OCI-LY1 (cell line): ENCODE results near the gene ZP1.

Source experiments
- EZH2 ChIP-seq: fragments of 200-600 bp; sonication (generic), shearing (Covaris generic); IDR thresholded peaks from 2 replicates; pipeline ENCODE4 v1.8.0; 2017; ENCODE audit warnings: borderline replicate concordance, mixed run types, mild to moderate bottlenecking, antibody characterized with exemption, low read length, moderate library complexity, mixed read lengths
- TF ChIP-seq, protein P1 (sequence below): fragments of 200-600 bp; sonication (generic), shearing (Covaris generic); IDR thresholded peaks from 2 replicates; pipeline ENCODE4 v1.5.1; 2017; ENCODE audit warnings: mild to moderate bottlenecking, antibody characterized with exemption, low read length, moderate library complexity, mixed read lengths

GRCh38 chr11:60905047-60905446 is 37.7 kb downstream of the ZP1 start:
- TF ChIP-seq, protein P1, sequence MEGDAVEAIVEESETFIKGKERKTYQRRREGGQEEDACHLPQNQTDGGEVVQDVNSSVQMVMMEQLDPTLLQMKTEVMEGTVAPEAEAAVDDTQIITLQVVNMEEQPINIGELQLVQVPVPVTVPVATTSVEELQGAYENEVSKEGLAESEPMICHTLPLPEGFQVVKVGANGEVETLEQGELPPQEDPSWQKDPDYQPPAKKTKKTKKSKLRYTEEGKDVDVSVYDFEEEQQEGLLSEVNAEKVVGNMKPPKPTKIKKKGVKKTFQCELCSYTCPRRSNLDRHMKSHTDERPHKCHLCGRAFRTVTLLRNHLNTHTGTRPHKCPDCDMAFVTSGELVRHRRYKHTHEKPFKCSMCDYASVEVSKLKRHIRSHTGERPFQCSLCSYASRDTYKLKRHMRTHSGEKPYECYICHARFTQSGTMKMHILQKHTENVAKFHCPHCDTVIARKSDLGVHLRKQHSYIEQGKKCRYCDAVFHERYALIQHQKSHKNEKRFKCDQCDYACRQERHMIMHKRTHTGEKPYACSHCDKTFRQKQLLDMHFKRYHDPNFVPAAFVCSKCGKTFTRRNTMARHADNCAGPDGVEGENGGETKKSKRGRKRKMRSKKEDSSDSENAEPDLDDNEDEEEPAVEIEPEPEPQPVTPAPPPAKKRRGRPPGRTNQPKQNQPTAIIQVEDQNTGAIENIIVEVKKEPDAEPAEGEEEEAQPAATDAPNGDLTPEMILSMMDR, result no peak
- TF ChIP-seq EZH2, result no peak
